SK-N-SH (cell line): ENCODE data around the gene DMRTB1. TPM values are rescaled to one million over a fixed set of nuclear protein-coding genes. Genes with fewer than 3 reads are reported as not detected.

Experiments
- CTCF ChIA-PET: fragments of 300-600, 350-600 bp; formaldehyde crosslinking; extraction: SDS; loops from one replicate; lab custom pipeline; 2021; lab: Yijun Ruan, JAX
- POLR2A ChIA-PET: fragments of 350-600 bp; sonication (Branson Sonifier 250); formaldehyde crosslinking; extraction: SDS; loops from one replicate; lab custom pipeline; 2020; ENCODE audit warnings: antibody characterized with exemption, inconsistent platforms; lab: Yijun Ruan, JAX
- DNase-seq: peaks from one replicate; pipeline ENCODE4 v3.0.0; 2012
- H2AFZ ChIP-seq: fragments of 200-600 bp; sonication (generic); 2 replicates; pipeline ENCODE4 v1.8.1; 2016; ENCODE audit warnings: antibody characterized with exemption, mild to moderate bottlenecking, low read depth
- H3F3A ChIP-seq: fragments of 200-600 bp; sonication (generic); replicated peaks from 2 replicates; pipeline ENCODE3; 2016; ENCODE audit warnings: antibody characterized with exemption, mild to moderate bottlenecking; ENCODE audit not compliant: insufficient read depth
- H3K27ac ChIP-seq, 2 experiments: fragments of 200-500 bp in 1 of 2; fragments of 200-600 bp in 1 of 2; sonication (Bioruptor generic) in 1 of 2; sonication (generic), shearing (Covaris generic) in 1 of 2; 2 replicates each; pipeline versions ENCODE4 v1.5.1 to v1.6.1; 2014 to 2016; ENCODE audit warnings: low read depth in 2 of 2, inconsistent platforms in 1 of 2, low read length in 1 of 2, mild to moderate bottlenecking in 1 of 2, mixed read lengths in 1 of 2
- H3K27me3 ChIP-seq: fragments of 200-600 bp; sonication (generic), shearing (Covaris generic); 2 replicates; pipeline ENCODE4 v1.6.1; 2016; ENCODE audit warnings: mixed run types; ENCODE audit not compliant: insufficient read depth
- H3K36me3 ChIP-seq, 2 experiments: fragments of 200-500 bp in 1 of 2; fragments of 200-600 bp in 1 of 2; sonication (Bioruptor generic) in 1 of 2; sonication (generic) in 1 of 2; replicated peaks in 1 of 2; 2 replicates each; pipeline versions ENCODE3 to v1.5.1; 2014 to 2016; ENCODE audit warnings: low read length in 1 of 2, mild to moderate bottlenecking in 1 of 2; ENCODE audit not compliant: insufficient read depth in 2 of 2, control insufficient read depth in 1 of 2
- H3K4me1 ChIP-seq, 2 experiments: fragments of 200-500 bp in 1 of 2; fragments of 200-600 bp in 1 of 2; sonication (Bioruptor generic) in 1 of 2; sonication (generic), shearing (Covaris generic) in 1 of 2; 2 replicates each; pipeline versions ENCODE4 v1.5.1 to v1.6.1; 2014 to 2016; ENCODE audit warnings: low read depth in 1 of 2, low read length in 1 of 2, mixed run types in 1 of 2; ENCODE audit not compliant: insufficient read depth in 2 of 2, control insufficient read depth in 1 of 2
- H3K4me2 ChIP-seq: fragments of 200-600 bp; sonication (generic), shearing (Covaris generic); 2 replicates; pipeline ENCODE4 v1.6.1; 2017; ENCODE audit warnings: mixed run types
- H3K4me3 ChIP-seq, 2 experiments: fragments of 200-500 bp in 1 of 2; fragments of 200-600 bp in 1 of 2; sonication (Bioruptor generic) in 1 of 2; sonication (generic), shearing (Covaris generic) in 1 of 2; 2 replicates each; pipeline versions ENCODE4 v1.5.1 to v1.8.1; 2014 to 2016; ENCODE audit warnings: low read depth in 2 of 2, inconsistent platforms in 1 of 2, low read length in 1 of 2, mild to moderate bottlenecking in 1 of 2, mixed read lengths in 1 of 2, moderate library complexity in 1 of 2
- H3K79me2 ChIP-seq: fragments of 200-600 bp; sonication (generic); 2 replicates; pipeline ENCODE4 v1.8.1; 2017; ENCODE audit warnings: mild to moderate bottlenecking; ENCODE audit not compliant: insufficient read depth
- H3K9ac ChIP-seq: fragments of 200-600 bp; sonication (generic); 2 replicates; pipeline ENCODE4 v1.6.1; 2017; ENCODE audit warnings: mixed run types
- H3K9me2 ChIP-seq: fragments of 200-600 bp; sonication (generic); 2 replicates; pipeline ENCODE4 v1.6.1; 2017; ENCODE audit warnings: mixed run types
- H3K9me3 ChIP-seq: fragments of 200-600 bp; sonication (generic); 2 replicates; pipeline ENCODE4 v1.6.1; 2017; ENCODE audit warnings: mixed run types, mild to moderate bottlenecking, moderate library complexity
- H4K20me1 ChIP-seq: fragments of 200-600 bp; sonication (generic); 2 replicates; pipeline ENCODE4 v1.6.1; 2017; ENCODE audit warnings: mild to moderate bottlenecking, mixed run types; ENCODE audit not compliant: insufficient read depth
- ELF1 ChIP-seq: IDR thresholded peaks from 2 replicates; pipeline ENCODE4 v1.4.0; 2012
- EP300 ChIP-seq, 2 experiments: IDR thresholded peaks; 2 replicates each; pipeline versions ENCODE4 v1.4.0 to v1.6.1; 2012; ENCODE audit warnings: borderline replicate concordance in 1 of 2, low read depth in 1 of 2, low read length in 1 of 2
- EZH2phosphoT487 ChIP-seq: fragments of 200-600 bp; sonication (generic); IDR thresholded peaks from 2 replicates; pipeline ENCODE4 v1.6.1; 2017; ENCODE audit warnings: low read depth, mixed run types, mild to moderate bottlenecking, antibody characterized with exemption, moderate library complexity, borderline replicate concordance
- GABPA ChIP-seq: IDR thresholded peaks from 2 replicates; pipeline ENCODE4 v1.4.0; 2012; ENCODE audit warnings: low read depth, mild to moderate bottlenecking
- JUND ChIP-seq: IDR thresholded peaks from 2 replicates; pipeline ENCODE4 v1.4.0; 2012
- POLR2AphosphoS5 ChIP-seq: IDR thresholded peaks from 2 replicates; pipeline ENCODE4 v1.6.1; 2012; ENCODE audit warnings: low read depth, low read length
- RFX5 ChIP-seq: IDR thresholded peaks from 2 replicates; pipeline ENCODE4 v1.6.1; 2012; ENCODE audit warnings: mild to moderate bottlenecking, improper control_type of control experiment, low read length
- RXRA ChIP-seq: IDR thresholded peaks from 2 replicates; pipeline ENCODE4 v1.4.0; 2012; ENCODE audit warnings: low read depth, mild to moderate bottlenecking, borderline replicate concordance
- SIN3A ChIP-seq: IDR thresholded peaks from 2 replicates; pipeline ENCODE4 v1.6.1; 2012; ENCODE audit warnings: low read depth, mild to moderate bottlenecking, low read length, moderate library complexity, borderline replicate concordance
- TAF1 ChIP-seq: IDR thresholded peaks from 2 replicates; pipeline ENCODE4 v1.6.1; 2012; ENCODE audit warnings: low read depth, mild to moderate bottlenecking, low read length, moderate library complexity, borderline replicate concordance
- TCF12 ChIP-seq: IDR thresholded peaks from 2 replicates; pipeline ENCODE4 v1.4.0; 2012
- TEAD4 ChIP-seq: IDR thresholded peaks from 2 replicates; pipeline ENCODE4 v1.4.0; 2012; ENCODE audit warnings: mild to moderate bottlenecking, borderline replicate concordance; ENCODE audit not compliant: insufficient read depth
- YY1 ChIP-seq: IDR thresholded peaks from 2 replicates; pipeline ENCODE4 v1.4.0; 2012; ENCODE audit warnings: low read depth, mild to moderate bottlenecking
- WGBS: methylation state at CpG from one replicate; pipeline ENCODE4 v1.1.6; 2017; ENCODE audit warnings: low lambda C conversion rate; 5-methylcytosine and 5-hydroxymethylcytosine counted together
- polyA plus RNA-seq, 3 experiments: library from polyadenylated mRNA; depleted of rRNA; stranded (reverse); fragments of >200 nt; gene quantifications; 2 replicates each; pipeline ENCODE4 v1.2.3, GENCODE V29; 2012
- TF ChIP-seq, protein P1 (sequence below): fragments of 150-350 bp; IDR thresholded peaks from 2 replicates; pipeline ENCODE4 v1.6.1; 2017; ENCODE audit warnings: antibody characterized with exemption, low read length, low read depth, borderline replicate concordance
- TF ChIP-seq, protein P2 (sequence below): IDR thresholded peaks from 2 replicates; pipeline ENCODE4 v1.6.1; 2012; ENCODE audit warnings: mild to moderate bottlenecking, low read depth, low read length, moderate library complexity
- TF ChIP-seq, protein P3 (sequence below): IDR thresholded peaks from 2 replicates; pipeline ENCODE4 v1.4.0; 2012; ENCODE audit warnings: low read depth, borderline replicate concordance

The DMRTB1 gene
- polyA plus RNA-seq, 1 of the 3 experiments (the other 2 are of a cell fraction), result not detected

DNA sequence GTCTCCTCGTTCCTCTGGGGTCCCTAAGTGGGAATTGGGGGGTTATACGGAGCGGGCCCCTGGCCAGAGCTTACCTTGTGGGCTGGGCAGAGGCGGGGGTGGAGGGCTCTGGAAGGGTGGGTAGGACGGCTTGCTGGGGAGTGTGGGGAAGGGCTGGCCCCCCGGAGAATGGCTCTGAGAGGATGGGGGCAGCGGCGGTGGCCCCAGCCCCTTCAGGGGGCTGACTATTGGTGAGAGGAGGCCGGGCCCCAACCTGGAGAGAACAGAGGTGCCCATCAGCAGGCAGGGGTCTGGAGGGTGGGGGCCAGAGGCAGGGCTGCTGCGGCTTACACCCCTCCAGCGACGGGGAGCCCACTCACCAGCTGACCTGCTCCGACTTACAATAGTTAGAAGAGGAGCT lies 50.6 kb downstream of the DMRTB1 start (continued):
- TF ChIP-seq EP300 (IDR thresholded peaks at IDR 0.05; ENCODE audit: borderline replicate concordance in 1 of 2, low read depth in 1 of 2, low read length in 1 of 2) (no peak), RXRA (no peak), TEAD4 (no peak)
- TF ChIP-seq, protein P1, sequence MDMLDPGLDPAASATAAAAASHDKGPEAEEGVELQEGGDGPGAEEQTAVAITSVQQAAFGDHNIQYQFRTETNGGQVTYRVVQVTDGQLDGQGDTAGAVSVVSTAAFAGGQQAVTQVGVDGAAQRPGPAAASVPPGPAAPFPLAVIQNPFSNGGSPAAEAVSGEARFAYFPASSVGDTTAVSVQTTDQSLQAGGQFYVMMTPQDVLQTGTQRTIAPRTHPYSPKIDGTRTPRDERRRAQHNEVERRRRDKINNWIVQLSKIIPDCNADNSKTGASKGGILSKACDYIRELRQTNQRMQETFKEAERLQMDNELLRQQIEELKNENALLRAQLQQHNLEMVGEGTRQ, result no peak

DNA sequence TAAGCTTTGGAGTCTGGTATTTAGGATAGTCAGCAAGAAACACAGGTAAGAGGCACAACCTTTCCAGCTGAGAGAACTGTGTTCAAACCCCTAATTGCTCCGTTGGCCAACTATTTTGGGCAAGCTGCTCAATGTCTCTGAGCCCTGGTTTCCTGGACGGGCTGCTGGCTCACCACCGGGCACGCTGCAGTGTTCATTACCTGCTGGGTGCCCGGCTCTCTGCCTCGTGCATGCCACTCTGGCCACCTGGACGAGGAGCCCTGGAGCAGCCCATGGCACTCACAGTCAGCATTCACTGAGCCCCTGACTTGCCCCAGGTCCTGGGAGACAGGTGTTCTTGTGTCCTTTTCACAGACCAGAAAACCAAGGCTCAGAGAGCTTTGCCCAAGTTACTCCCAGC lies 51.0 kb downstream of the DMRTB1 start:
- TF ChIP-seq TEAD4 (no peak), EZH2phosphoT487 (no peak), POLR2AphosphoS5 (no peak), GABPA (no peak), YY1 (no peak), TCF12 (no peak), TAF1 (no peak), SIN3A (no peak), RXRA (no peak)
- no peak overlapping the region for H3K9ac ChIP-seq
- no peak overlapping the region for H3K4me2 ChIP-seq
- no peaks in the 10 kb centered on the region for H3K36me3 ChIP-seq
- H3K4me3 ChIP-seq, result no peak overlapping the region
- ChIA-PET CTCF (interaction anchor here (1.3 to 4.3 kb wide), 4 partner anchors 11 to 117 kb away, joined by 3 to 33 read pairs (median 6); no protein-coding TSS in a partner anchor), POLR2A (no interaction called here)
- no peaks in the 10 kb centered on the region for H3K27me3 ChIP-seq
- no peaks in the 10 kb centered on the region for H3K9me2 ChIP-seq
- 71% methylated on average over 3 of the region's 7 CpGs for WGBS
- no peaks in the 10 kb centered on the region; the same call in 1 of the 2 replicates for H4K20me1 ChIP-seq
- no peaks in the 10 kb centered on the region for H3K9me3 ChIP-seq
- no peaks in the 10 kb centered on the region for H3K79me2 ChIP-seq
- DNase-seq, result no peak
- peaks cover 16 to 66% of the 10 kb centered on the region in 2 experiments; a peak in 3 of 4 replicates for H3K4me1 ChIP-seq
- H2AFZ ChIP-seq, result no peak overlapping the region
- peaks cover 23% of the 10 kb centered on the region for H3F3A ChIP-seq
- H3K27ac ChIP-seq, result peak overlapping the region in 1 of 2 experiments; percentile 97; a peak in 1 of 4 replicates

DNA sequence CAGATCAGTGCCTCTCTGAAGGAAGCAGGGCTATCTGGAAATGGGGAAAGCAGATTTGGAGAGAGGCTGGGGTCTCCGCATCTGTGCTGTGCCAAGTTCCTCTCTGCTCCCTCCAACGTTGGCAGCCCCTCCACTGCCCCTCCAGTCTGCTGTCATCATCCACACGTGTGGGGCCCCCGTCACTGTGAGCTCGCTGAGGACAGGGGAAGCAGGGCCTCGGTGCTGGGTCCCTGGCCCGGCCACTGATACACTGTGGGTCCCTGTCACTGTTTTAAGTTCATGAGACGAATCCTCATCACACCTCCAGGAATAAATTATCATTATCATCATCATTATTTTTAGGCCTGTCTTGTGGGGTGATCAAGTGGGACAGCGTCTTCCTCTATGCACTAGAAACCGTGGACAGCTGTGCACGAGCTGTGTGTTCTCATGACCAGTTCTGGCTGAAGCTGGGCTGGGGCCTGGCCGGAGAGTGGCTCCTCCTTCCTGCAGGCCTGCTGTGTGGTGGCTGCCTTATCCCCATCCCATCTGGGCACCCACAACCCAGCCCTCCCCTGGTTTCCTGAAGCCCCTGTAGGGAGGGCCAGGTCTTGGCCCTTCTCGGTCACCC lies 52.2 kb downstream of the DMRTB1 start:
- H2AFZ ChIP-seq, result no peak overlapping the region
- peak overlapping the region; percentile 58; the same call in 1 of the 2 replicates for H3K4me2 ChIP-seq
- no peaks in the 10 kb centered on the region; the same call in 1 of the 2 replicates for H4K20me1 ChIP-seq
- H3K9me2 ChIP-seq, result no peaks in the 10 kb centered on the region
- H3K27me3 ChIP-seq, result no peaks in the 10 kb centered on the region
- no peaks in the 10 kb centered on the region for H3K79me2 ChIP-seq
- peak overlapping the region; percentile 76 to 97 for H3K27ac ChIP-seq
- H3K36me3 ChIP-seq, result no peaks in the 10 kb centered on the region
- ChIA-PET CTCF (interaction anchor here (0.8 to 4.3 kb wide), 9 partner anchors 12 to 130 kb away, joined by 3 to 33 read pairs (median 4); no protein-coding TSS in a partner anchor), POLR2A (interaction anchor here (0.8 to 1.5 kb wide), 2 partner anchors 13 kb away, joined by 4 to 7 read pairs; no protein-coding TSS in a partner anchor)
- no peak overlapping the region for H3K4me3 ChIP-seq
- H3F3A ChIP-seq, result peaks cover 23% of the 10 kb centered on the region
- DNase-seq, result peak; percentile 91
- peaks cover 16 to 65% of the 10 kb centered on the region in 2 experiments; a peak in 3 of 4 replicates for H3K4me1 ChIP-seq
- WGBS, result 72% methylated on average over 12 of the region's 13 CpGs
- H3K9ac ChIP-seq, result no peak overlapping the region
- no peaks in the 10 kb centered on the region for H3K9me3 ChIP-seq
- TF ChIP-seq, protein P2, sequence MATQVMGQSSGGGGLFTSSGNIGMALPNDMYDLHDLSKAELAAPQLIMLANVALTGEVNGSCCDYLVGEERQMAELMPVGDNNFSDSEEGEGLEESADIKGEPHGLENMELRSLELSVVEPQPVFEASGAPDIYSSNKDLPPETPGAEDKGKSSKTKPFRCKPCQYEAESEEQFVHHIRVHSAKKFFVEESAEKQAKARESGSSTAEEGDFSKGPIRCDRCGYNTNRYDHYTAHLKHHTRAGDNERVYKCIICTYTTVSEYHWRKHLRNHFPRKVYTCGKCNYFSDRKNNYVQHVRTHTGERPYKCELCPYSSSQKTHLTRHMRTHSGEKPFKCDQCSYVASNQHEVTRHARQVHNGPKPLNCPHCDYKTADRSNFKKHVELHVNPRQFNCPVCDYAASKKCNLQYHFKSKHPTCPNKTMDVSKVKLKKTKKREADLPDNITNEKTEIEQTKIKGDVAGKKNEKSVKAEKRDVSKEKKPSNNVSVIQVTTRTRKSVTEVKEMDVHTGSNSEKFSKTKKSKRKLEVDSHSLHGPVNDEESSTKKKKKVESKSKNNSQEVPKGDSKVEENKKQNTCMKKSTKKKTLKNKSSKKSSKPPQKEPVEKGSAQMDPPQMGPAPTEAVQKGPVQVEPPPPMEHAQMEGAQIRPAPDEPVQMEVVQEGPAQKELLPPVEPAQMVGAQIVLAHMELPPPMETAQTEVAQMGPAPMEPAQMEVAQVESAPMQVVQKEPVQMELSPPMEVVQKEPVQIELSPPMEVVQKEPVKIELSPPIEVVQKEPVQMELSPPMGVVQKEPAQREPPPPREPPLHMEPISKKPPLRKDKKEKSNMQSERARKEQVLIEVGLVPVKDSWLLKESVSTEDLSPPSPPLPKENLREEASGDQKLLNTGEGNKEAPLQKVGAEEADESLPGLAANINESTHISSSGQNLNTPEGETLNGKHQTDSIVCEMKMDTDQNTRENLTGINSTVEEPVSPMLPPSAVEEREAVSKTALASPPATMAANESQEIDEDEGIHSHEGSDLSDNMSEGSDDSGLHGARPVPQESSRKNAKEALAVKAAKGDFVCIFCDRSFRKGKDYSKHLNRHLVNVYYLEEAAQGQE, result no peak
- TF ChIP-seq RXRA (no peak), ELF1 (no peak), TCF12 (no peak), RFX5 (no peak), JUND (no peak), GABPA (no peak)
- TF ChIP-seq, protein P3, sequence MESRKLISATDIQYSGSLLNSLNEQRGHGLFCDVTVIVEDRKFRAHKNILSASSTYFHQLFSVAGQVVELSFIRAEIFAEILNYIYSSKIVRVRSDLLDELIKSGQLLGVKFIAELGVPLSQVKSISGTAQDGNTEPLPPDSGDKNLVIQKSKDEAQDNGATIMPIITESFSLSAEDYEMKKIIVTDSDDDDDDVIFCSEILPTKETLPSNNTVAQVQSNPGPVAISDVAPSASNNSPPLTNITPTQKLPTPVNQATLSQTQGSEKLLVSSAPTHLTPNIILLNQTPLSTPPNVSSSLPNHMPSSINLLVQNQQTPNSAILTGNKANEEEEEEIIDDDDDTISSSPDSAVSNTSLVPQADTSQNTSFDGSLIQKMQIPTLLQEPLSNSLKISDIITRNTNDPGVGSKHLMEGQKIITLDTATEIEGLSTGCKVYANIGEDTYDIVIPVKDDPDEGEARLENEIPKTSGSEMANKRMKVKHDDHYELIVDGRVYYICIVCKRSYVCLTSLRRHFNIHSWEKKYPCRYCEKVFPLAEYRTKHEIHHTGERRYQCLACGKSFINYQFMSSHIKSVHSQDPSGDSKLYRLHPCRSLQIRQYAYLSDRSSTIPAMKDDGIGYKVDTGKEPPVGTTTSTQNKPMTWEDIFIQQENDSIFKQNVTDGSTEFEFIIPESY, result no peak
- TF ChIP-seq, protein P1, result no peak
